K562 (cell line): ENCODE measurements around the gene TGFA. TPM values are rescaled to one million over a fixed set of nuclear protein-coding genes. Genes with fewer than 3 reads are reported as not detected.

ENCODE experiments used
- ATAC-seq: fragments of 200-7000 bp; cut with Tn5 transposase; 3 replicates; pipeline ENCODE4 v1.9.1; 2020; ENCODE audit warnings: moderate library complexity
- BruUV-seq: library from RNA; stranded (reverse); fragments of 400-500 nt; replicated peaks from 2 replicates; lab custom pipeline; 2021; lab: Mats Ljungman, UMichigan
- CTCF ChIA-PET: fragments of 300-600 bp; formaldehyde crosslinking; extraction: SDS; loops from one replicate; lab custom pipeline; 2021; ENCODE audit warnings: low intra/inter-chr PET ratio; lab: Yijun Ruan, JAX
- POLR2A ChIA-PET: fragments of 300-600, 350-650 bp; sonication (Branson Sonifier 250); formaldehyde crosslinking; extraction: SDS; loops from one replicate; lab custom pipeline; 2021; ENCODE audit warnings: antibody characterized with exemption, inconsistent platforms; lab: Yijun Ruan, JAX
- DNase-seq, 4 experiments: peaks; one replicate each; pipeline versions ENCODE4 v3.0.0 to v3.0.0-alpha.2; 2011 to 2018; ENCODE audit warnings: low spot score in 3 of 4, mixed read lengths in 3 of 4; ENCODE audit errors: extremely low read depth in 1 of 4
- FAIRE-seq: peaks from 2 replicates; lab custom pipeline; 2011; peaks lifted over from hg19 to GRCh38; lab: Jason Lieb, UNC
- H2AFZ ChIP-seq: 2 replicates; pipeline ENCODE4 v1.6.0; 2011; ENCODE audit warnings: low read depth, low read length, control low read depth, inconsistent platforms
- H3K27ac ChIP-seq: fragments of 200-600 bp; 3 replicates; pipeline ENCODE4 v1.8.0; 2011; ENCODE audit warnings: low read depth, mild to moderate bottlenecking, control low read depth, inconsistent platforms, low read length, moderate library complexity, mixed read lengths; ENCODE audit errors: extremely low read depth
- H3K27me3 ChIP-seq, 2 experiments: fragments of 300-600 bp in 1 of 2; 2 replicates in 1 of 2; 3 replicates in 1 of 2; pipeline versions ENCODE4 v1.6.0 to v1.8.0; 2011; ENCODE audit warnings: inconsistent platforms in 2 of 2, low read length in 2 of 2, mild to moderate bottlenecking in 1 of 2, mixed read lengths in 1 of 2, moderate library complexity in 1 of 2; ENCODE audit not compliant: control insufficient read depth in 2 of 2, insufficient read depth in 2 of 2
- H3K36me3 ChIP-seq: fragments of 300-600 bp; 3 replicates; pipeline ENCODE4 v1.8.0; 2011; ENCODE audit warnings: mild to moderate bottlenecking, low read length, inconsistent platforms; ENCODE audit not compliant: control insufficient read depth, insufficient read depth
- H3K4me1 ChIP-seq, 2 experiments: fragments of 200-600 bp in 1 of 2; replicated peaks in 1 of 2; 2 replicates in 1 of 2; 3 replicates in 1 of 2; pipeline versions ENCODE4 v1.5.1 to v1.8.0; 2011; ENCODE audit warnings: inconsistent platforms in 2 of 2, low read length in 2 of 2, mild to moderate bottlenecking in 1 of 2, mixed read lengths in 1 of 2, moderate library complexity in 1 of 2; ENCODE audit not compliant: control insufficient read depth in 2 of 2, insufficient read depth in 2 of 2
- H3K4me2 ChIP-seq: 2 replicates; pipeline ENCODE4 v1.6.1; 2011; ENCODE audit warnings: low read length, control low read depth, inconsistent platforms, mixed read lengths; ENCODE audit not compliant: insufficient read depth
- H3K4me3 ChIP-seq: fragments of 200-600 bp; sonication (generic), shearing (Covaris generic); 2 replicates; pipeline ENCODE4 v1.5.1; 2016; ENCODE audit warnings: control low read depth, inconsistent platforms
- H3K79me2 ChIP-seq: fragments of 200-600 bp; 3 replicates; pipeline ENCODE4 v1.8.0; 2011; ENCODE audit warnings: low read length, inconsistent platforms; ENCODE audit not compliant: control insufficient read depth, insufficient read depth
- H3K9ac ChIP-seq, 2 experiments: 2 replicates each; pipeline versions ENCODE4 v1.6.0 to v1.6.1; 2011; ENCODE audit warnings: low read depth in 2 of 2, low read length in 2 of 2, control low read depth in 1 of 2, inconsistent platforms in 1 of 2, mild to moderate bottlenecking in 1 of 2, mixed read lengths in 1 of 2; ENCODE audit not compliant: insufficient read depth in 1 of 2
- H3K9me1 ChIP-seq: one replicate; pipeline ENCODE4 v1.6.0; 2011; ENCODE audit warnings: inconsistent platforms, mild to moderate bottlenecking, low read length, moderate library complexity; ENCODE audit not compliant: control insufficient read depth, insufficient read depth
- H3K9me3 ChIP-seq: replicated peaks from 2 replicates; pipeline ENCODE4 v1.5.1; 2011; ENCODE audit warnings: low read depth, low read length, inconsistent platforms; ENCODE audit not compliant: control insufficient read depth, insufficient read depth
- H4K20me1 ChIP-seq: replicated peaks from 2 replicates; pipeline ENCODE4 v1.6.1; 2011; ENCODE audit warnings: low read length, inconsistent platforms, mixed read lengths; ENCODE audit not compliant: control insufficient read depth, insufficient read depth
- CHD2 ChIP-seq: IDR thresholded peaks from 2 replicates; pipeline ENCODE4 v1.6.1; 2011; ENCODE audit warnings: low read depth, low read length
- EWSR1 ChIP-seq: fragments of 450-650 bp; IDR thresholded peaks from 2 replicates; pipeline ENCODE4 v1.6.1; 2018; ENCODE audit warnings: borderline replicate concordance, mild to moderate bottlenecking, low read depth, moderate library complexity; ENCODE audit not compliant: partially characterized antibody
- KAT8 ChIP-seq: fragments of 450-650 bp; IDR thresholded peaks from 2 replicates; pipeline ENCODE4 v1.6.1; 2016; ENCODE audit warnings: low read depth, mild to moderate bottlenecking
- NFE2 ChIP-seq: IDR thresholded peaks from 2 replicates; pipeline ENCODE4 v1.6.1; 2014; ENCODE audit warnings: antibody characterized with exemption, low read depth
- SAFB2 ChIP-seq: fragments of 200-400 bp; formaldehyde crosslinking; IDR thresholded peaks from 2 replicates; pipeline ENCODE4 v1.6.1; 2018; ENCODE audit warnings: borderline replicate concordance, low read length, low read depth, moderate library complexity; ENCODE audit not compliant: severe bottlenecking
- ZNF324 ChIP-seq: fragments of 250-450 bp; sonication (Bioruptor Pico); IDR thresholded peaks from 2 replicates; pipeline ENCODE4 v1.4.0; 2020; ENCODE audit warnings: mild to moderate bottlenecking
- ZNF398 ChIP-seq: fragments of 250-450 bp; sonication (Bioruptor Pico); IDR thresholded peaks from 2 replicates; pipeline ENCODE4 v1.8.0; 2021; ENCODE audit warnings: moderate library complexity, mild to moderate bottlenecking, inconsistent platforms
- WGBS: fragments of 100-300 bp; shearing (Covaris generic); methylation state at CpG from one replicate; pipeline ENCODE4 v1.1.6; 2016; ENCODE audit warnings: low coverage, mixed read lengths; ENCODE audit not compliant: insufficient coverage; ENCODE audit errors: missing lambda C conversion rate; 5-methylcytosine and 5-hydroxymethylcytosine counted together
- in situ Hi-C: fragments of 300-500 bp; cut with MboI; formaldehyde crosslinking; loops from 4 replicates; pipeline ENCODE4 v1.15.0; 2018; ENCODE audit warnings: inconsistent platforms, mixed read lengths
- intact Hi-C: fragments of 100-400 bp; cut with micrococcal nuclease; formaldehyde crosslinking; loops from 2 replicates; pipeline ENCODE4 v1.14.2; 2022
- polyA plus RNA-seq, 8 experiments: library from polyadenylated mRNA; depleted of rRNA in 4 of 8; stranded (reverse) in 5 of 8; unstranded in 3 of 8; fragments of >200 nt; fragmentation: Nextera tagmentation in 2 of 8; fragmentation: Illumina TruSeq in 1 of 8; extraction: Ambion mirVana in 2 of 8; extraction: Trizol in 1 of 8; gene quantifications; 2 replicates each; pipeline versions ENCODE4 v1.2.1 to v1.2.3, GENCODE V29; 2011 to 2014; ENCODE audit warnings: inconsistent platforms in 1 of 8, missing spikeins in 1 of 8
- total RNA-seq, 7 experiments: library from RNA; depleted of rRNA in 6 of 7; stranded (reverse); fragments of >200 nt in 6 of 7; fragmentation: Illumina TruSeq in 2 of 7; extraction: Trizol in 2 of 7; gene quantifications; 2 replicates each; pipeline versions ENCODE4 v1.2.1 to v1.2.3, GENCODE V29; 2011 to 2021; ENCODE audit warnings: low replicate concordance in 1 of 7
- TF ChIP-seq, protein P1 (sequence below): fragments of 250-450 bp; sonication (Bioruptor Pico); IDR thresholded peaks from 2 replicates; pipeline ENCODE4 v1.8.0; 2022; ENCODE audit warnings: moderate library complexity, mild to moderate bottlenecking, inconsistent platforms

Gene TGFA
- total and polyA plus RNA-seq, 9 of the 15 experiments (the other 6 are each of a cell fraction or from before 2014, with no cell fraction given): not detected

- no peak overlapping the region for H2AFZ ChIP-seq
- H3K4me1 ChIP-seq: no peaks in the 10 kb centered on the region
- ATAC-seq (no peak), FAIRE-seq (no peak), DNase-seq (no peak)
- no peak overlapping the region for H3K27ac ChIP-seq
- H3K9ac ChIP-seq: no peak overlapping the region
- no peaks in the 10 kb centered on the region for H3K9me3 ChIP-seq
- H3K4me3 ChIP-seq: no peak overlapping the region
- no peaks in the 10 kb centered on the region for H3K79me2 ChIP-seq
- no peaks in the 10 kb centered on the region for H3K9me1 ChIP-seq
- in situ Hi-C loops: no loop called here
- intact Hi-C loops: no loop called here
- no peaks in the 10 kb centered on the region for H3K36me3 ChIP-seq
- 0% methylated on average over 2 of the region's 2 CpGs for WGBS
- H3K4me2 ChIP-seq: no peak overlapping the region
- no peaks in the 10 kb centered on the region for H4K20me1 ChIP-seq
- H3K27me3 ChIP-seq: peaks cover 6 to 10% of the 10 kb centered on the region in 2 experiments; a peak in 2 of 5 replicates
- BruUV-seq: no TSS peak
- TF ChIP-seq KAT8 (no peak), ZNF324 (CRISPR knock-in tag) (no peak), CHD2 (no peak), SAFB2 (no peak), ZNF398 (CRISPR knock-in tag) (no peak), EWSR1 (no peak), NFE2 (no peak)
- TF ChIP-seq, protein P1, sequence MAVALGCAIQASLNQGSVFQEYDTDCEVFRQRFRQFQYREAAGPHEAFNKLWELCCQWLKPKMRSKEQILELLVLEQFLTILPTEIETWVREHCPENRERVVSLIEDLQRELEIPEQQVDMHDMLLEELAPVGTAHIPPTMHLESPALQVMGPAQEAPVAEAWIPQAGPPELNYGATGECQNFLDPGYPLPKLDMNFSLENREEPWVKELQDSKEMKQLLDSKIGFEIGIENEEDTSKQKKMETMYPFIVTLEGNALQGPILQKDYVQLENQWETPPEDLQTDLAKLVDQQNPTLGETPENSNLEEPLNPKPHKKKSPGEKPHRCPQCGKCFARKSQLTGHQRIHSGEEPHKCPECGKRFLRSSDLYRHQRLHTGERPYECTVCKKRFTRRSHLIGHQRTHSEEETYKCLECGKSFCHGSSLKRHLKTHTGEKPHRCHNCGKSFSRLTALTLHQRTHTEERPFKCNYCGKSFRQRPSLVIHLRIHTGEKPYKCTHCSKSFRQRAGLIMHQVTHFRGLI (CRISPR knock-in tag): no peak
- ChIA-PET POLR2A (interaction anchor here (0.9 kb wide), 1 partner anchor 12 kb away, joined by 3 read pairs; no protein-coding TSS in a partner anchor), CTCF (no interaction called here)
Measured at GRCh38 chr2:70536517-70537055, 17.0 kb downstream of the TGFA start.
